Ramos (cell line): ENCODE results near the gene CLEC18A.
"Not testable (repeated sequence)": the region's sequence is repeated elsewhere in the genome, so short reads cannot be mapped to it uniquely, and the experiment has no call there.

ENCODE experiments used
- in situ Hi-C: fragments of 300-500 bp; cut with MboI; formaldehyde crosslinking; loops from one replicate; pipeline ENCODE4 v1.14.3; 2022; ENCODE audit warnings: low sequenced_read_pairs; ENCODE audit not compliant: unreplicated experiment

The CLEC18A gene

GRCh38 chr16:69943241-69944036, 7.7 kb upstream of the CLEC18A start:
- in situ Hi-C loops: not testable (repeated sequence)

GRCh38 chr16:69950411-69950810, 723 bp upstream of the CLEC18A start:
- in situ Hi-C loops: not testable (repeated sequence)

GRCh38 chr16:69951672-69952031, 518 bp downstream of the CLEC18A start:
- in situ Hi-C loops: not testable (repeated sequence)

- in situ Hi-C loops: not testable (repeated sequence)
These were observed 982 bp downstream of the CLEC18A start for GRCh38 chr16:69952116-69952515.

- in situ Hi-C loops: not testable (repeated sequence)
These were observed 1.6 kb downstream of the CLEC18A start for GRCh38 chr16:69952572-69953355.

- in situ Hi-C loops: not testable (repeated sequence)
These were observed 3.1 kb downstream of the CLEC18A start for GRCh38 chr16:69954241-69954640.

GRCh38 chr16:69963312-69963711, 12.2 kb downstream of the CLEC18A start:
- in situ Hi-C loops: not testable (repeated sequence)

- in situ Hi-C loops: not testable (repeated sequence)
These were observed 14.0 kb downstream of the CLEC18A start for GRCh38 chr16:69964960-69965660.

- in situ Hi-C loops: not testable (repeated sequence)
These were observed 14.5 kb downstream of the CLEC18A start for GRCh38 chr16:69965661-69966054.

GRCh38 chr16:69967688-69968087, 16.6 kb downstream of the CLEC18A start:
- in situ Hi-C loops: not testable (repeated sequence)

- in situ Hi-C loops: not testable (repeated sequence)
These were observed 17.0 kb downstream of the CLEC18A start for GRCh38 chr16:69968125-69968524.

GRCh38 chr16:69969657-69970056, 18.5 kb downstream of the CLEC18A start:
- in situ Hi-C loops: not testable (repeated sequence)

- in situ Hi-C loops: not testable (repeated sequence)
These were observed 21.0 kb downstream of the CLEC18A start for GRCh38 chr16:69972120-69972519.

GRCh38 chr16:69972935-69973334, 21.8 kb downstream of the CLEC18A start:
- in situ Hi-C loops: not testable (repeated sequence)

GRCh38 chr16:69985196-69985595, 34.1 kb downstream of the CLEC18A start:
- in situ Hi-C loops: not testable (repeated sequence)

GRCh38 chr16:69997956-69998355, 46.8 kb downstream of the CLEC18A start:
- in situ Hi-C loops: not testable (repeated sequence)

- in situ Hi-C loops: not testable (repeated sequence)
These were observed 48.7 kb downstream of the CLEC18A start for GRCh38 chr16:69999801-70000200.

- in situ Hi-C loops: not testable (repeated sequence)
These were observed 52.4 kb downstream of the CLEC18A start for GRCh38 chr16:70003511-70003910.

GRCh38 chr16:70008604-70009003, 57.5 kb downstream of the CLEC18A start:
- in situ Hi-C loops: not testable (repeated sequence)

- in situ Hi-C loops: not testable (repeated sequence)
These were observed 59.5 kb downstream of the CLEC18A start for GRCh38 chr16:70010615-70011014.

GRCh38 chr16:70011120-70011519, 60.0 kb downstream of the CLEC18A start:
- in situ Hi-C loops: not testable (repeated sequence)
